ENCODE results near the gene C3orf33.

DNA sequence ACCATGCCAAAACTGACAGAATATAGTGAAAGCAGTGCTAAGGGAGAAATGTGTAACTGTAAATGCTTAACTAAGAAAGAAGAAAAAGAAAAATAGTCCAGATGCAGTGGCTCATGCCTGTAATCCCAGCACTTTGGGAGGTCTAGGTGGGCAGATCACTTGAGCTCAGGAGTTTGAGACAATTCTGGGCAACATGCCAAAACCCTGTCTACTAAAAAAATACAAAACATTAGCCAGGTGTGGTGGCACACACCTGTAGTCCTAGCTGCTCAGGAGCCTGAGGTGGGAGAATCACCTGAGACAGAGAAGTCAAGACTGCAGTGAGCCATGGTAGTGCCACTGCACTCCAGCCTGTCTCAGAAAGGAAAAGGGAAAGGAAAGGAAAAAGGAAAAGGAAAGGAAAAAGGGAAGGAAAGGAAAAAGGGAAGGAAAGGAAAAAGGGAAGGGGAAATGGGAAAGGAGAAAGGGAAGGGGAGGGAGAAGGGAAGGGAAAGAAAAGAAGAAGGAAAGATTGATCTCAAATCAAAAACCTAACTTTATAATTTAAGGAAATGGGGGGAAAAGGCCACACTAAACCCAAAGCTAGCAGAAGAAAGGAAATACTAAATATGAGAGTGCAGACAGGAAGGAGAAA is 20.3 kb downstream of the C3orf33 start:
- no peak for TF ChIP-seq CTCF (IDR thresholded peaks at IDR 0.05)
- no peak for TF ChIP-seq POLR2A (IDR thresholded peaks at IDR 0.05)

All from testis (tissue), 2 donors.